Neutrophil (primary cell): ENCODE results near the gene CHKA.

Experiments
- H3K27ac ChIP-seq: fragments of 200-600 bp; sonication (generic); 2 replicates; pipeline ENCODE4 v1.5.1; 2016; ENCODE audit warnings: mild to moderate bottlenecking, moderate library complexity
- H3K27me3 ChIP-seq: fragments of 200-600 bp; sonication (generic); 2 replicates; pipeline ENCODE4 v1.6.0; 2016; ENCODE audit warnings: mild to moderate bottlenecking
- H3K36me3 ChIP-seq: fragments of 200-600 bp; sonication (generic); 2 replicates; pipeline ENCODE4 v1.5.1; 2017
- H3K4me1 ChIP-seq, 2 experiments: fragments of 200-600 bp in 1 of 2; sonication (generic) in 1 of 2; 1 replicate in 1 of 2; 2 replicates in 1 of 2; pipeline versions ENCODE4 v1.5.1 to v1.6.1; 2013 to 2016; ENCODE audit warnings: low read depth in 1 of 2, low read length in 1 of 2, mild to moderate bottlenecking in 1 of 2, moderate library complexity in 1 of 2; ENCODE audit not compliant: control insufficient read depth in 1 of 2, insufficient read depth in 1 of 2
- H3K4me3 ChIP-seq, 2 experiments: fragments of 200-600 bp in 1 of 2; sonication (generic) in 1 of 2; 1 replicate in 1 of 2; 2 replicates in 1 of 2; pipeline ENCODE4 v1.5.1; 2013 to 2016; ENCODE audit warnings: low read depth in 1 of 2, low read length in 1 of 2, mild to moderate bottlenecking in 1 of 2, moderate library complexity in 1 of 2
- H3K9me3 ChIP-seq: fragments of 200-600 bp; sonication (generic); 2 replicates; pipeline ENCODE4 v1.5.1; 2016
- TF ChIP-seq, protein P1 (sequence below): fragments of 200-600 bp; sonication (generic); IDR thresholded peaks from 2 replicates; pipeline ENCODE4 v1.5.1; 2016; ENCODE audit warnings: antibody characterized with exemption

CHKA gene

GRCh38 chr11:68030318-68031143, 90.7 kb downstream of the CHKA start, which contains the start of gene NDUFS8:
Gene NDUFS8 (plus strand): TSS chr11:68030681. CDS start chr11:68032152, 1,471 bp downstream.
- TF ChIP-seq, protein P1, sequence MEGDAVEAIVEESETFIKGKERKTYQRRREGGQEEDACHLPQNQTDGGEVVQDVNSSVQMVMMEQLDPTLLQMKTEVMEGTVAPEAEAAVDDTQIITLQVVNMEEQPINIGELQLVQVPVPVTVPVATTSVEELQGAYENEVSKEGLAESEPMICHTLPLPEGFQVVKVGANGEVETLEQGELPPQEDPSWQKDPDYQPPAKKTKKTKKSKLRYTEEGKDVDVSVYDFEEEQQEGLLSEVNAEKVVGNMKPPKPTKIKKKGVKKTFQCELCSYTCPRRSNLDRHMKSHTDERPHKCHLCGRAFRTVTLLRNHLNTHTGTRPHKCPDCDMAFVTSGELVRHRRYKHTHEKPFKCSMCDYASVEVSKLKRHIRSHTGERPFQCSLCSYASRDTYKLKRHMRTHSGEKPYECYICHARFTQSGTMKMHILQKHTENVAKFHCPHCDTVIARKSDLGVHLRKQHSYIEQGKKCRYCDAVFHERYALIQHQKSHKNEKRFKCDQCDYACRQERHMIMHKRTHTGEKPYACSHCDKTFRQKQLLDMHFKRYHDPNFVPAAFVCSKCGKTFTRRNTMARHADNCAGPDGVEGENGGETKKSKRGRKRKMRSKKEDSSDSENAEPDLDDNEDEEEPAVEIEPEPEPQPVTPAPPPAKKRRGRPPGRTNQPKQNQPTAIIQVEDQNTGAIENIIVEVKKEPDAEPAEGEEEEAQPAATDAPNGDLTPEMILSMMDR, result no peak
- peak within 1 kb of the TSS; percentile 93 for H3K4me3 ChIP-seq
- peaks cover 33% of the 10 kb centered on the region for H3K36me3 ChIP-seq
- no peaks in the 10 kb centered on the region for H3K9me3 ChIP-seq
- peaks cover 41 to 51% of the 10 kb centered on the region in 2 experiments for H3K4me1 ChIP-seq
- no peaks in the 10 kb centered on the region for H3K27me3 ChIP-seq
- H3K27ac ChIP-seq, result peak within 1 kb of the TSS; percentile 85

DNA sequence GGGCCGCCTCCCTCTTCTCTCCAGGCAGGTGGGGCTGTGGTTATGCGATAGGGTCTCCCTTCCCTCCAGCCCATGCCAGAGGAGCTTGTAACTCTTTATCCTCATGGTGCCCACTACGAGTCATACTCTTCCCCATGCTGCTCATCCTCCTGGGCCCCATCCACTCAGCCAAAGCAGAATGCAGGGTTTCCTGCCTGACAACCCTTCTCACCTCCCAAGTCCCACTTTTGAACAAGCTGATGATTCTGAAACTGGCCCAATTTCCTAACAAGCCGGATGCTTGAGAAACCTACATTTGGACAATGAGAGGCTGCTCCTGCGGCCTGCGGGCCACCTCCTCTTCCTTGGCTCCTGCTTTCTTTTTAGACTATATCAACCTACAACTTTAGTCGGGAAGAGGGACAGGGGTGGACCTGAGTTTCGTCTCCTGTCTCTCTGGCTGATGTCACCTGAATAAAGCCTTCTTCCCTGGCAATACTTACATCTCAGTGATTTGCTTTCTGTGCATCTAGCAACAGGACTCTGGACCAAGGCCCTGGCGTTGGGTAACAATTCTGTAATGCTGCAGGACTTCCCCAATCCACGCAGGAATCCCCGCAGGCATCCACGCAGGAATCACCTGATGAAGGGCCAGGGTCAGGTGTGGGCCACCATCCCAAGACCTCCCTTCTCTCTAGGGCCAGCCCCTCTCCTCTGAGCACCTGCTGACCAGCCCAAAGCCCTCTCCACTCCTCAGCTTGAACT, 92.2 kb downstream of the CHKA start:
- TF ChIP-seq, protein P1, result no peak
- Histone ChIP-seq H3K4me3 (no peak overlapping the region), H3K27me3 (no peaks in the 10 kb centered on the region), H3K9me3 (no peaks in the 10 kb centered on the region), H3K36me3 (peaks cover 49% of the 10 kb centered on the region), H3K27ac (peak overlapping the region; percentile 85), H3K4me1 (peaks cover 35 to 38% of the 10 kb centered on the region in 2 experiments)

- Histone ChIP-seq H3K27ac (peak overlapping the region; percentile 85), H3K4me3 (no peak overlapping the region), H3K9me3 (no peaks in the 10 kb centered on the region), H3K27me3 (no peaks in the 10 kb centered on the region), H3K4me1 (peaks cover 35 to 38% of the 10 kb centered on the region in 2 experiments), H3K36me3 (peaks cover 62% of the 10 kb centered on the region)
- TF ChIP-seq, protein P1, result no peak
Measured at GRCh38 chr11:68027667-68028066, 93.5 kb downstream of the CHKA start.

- no peaks in the 10 kb centered on the region for H3K27me3 ChIP-seq
- TF ChIP-seq, protein P1, result no peak
- peak overlapping the region; percentile 85 for H3K27ac ChIP-seq
- peaks cover 33 to 34% of the 10 kb centered on the region in 2 experiments for H3K4me1 ChIP-seq
- no peak overlapping the region for H3K4me3 ChIP-seq
- no peaks in the 10 kb centered on the region for H3K9me3 ChIP-seq
- peaks cover 73% of the 10 kb centered on the region for H3K36me3 ChIP-seq
Measured at GRCh38 chr11:68026391-68027105, 94.6 kb downstream of the CHKA start.

DNA sequence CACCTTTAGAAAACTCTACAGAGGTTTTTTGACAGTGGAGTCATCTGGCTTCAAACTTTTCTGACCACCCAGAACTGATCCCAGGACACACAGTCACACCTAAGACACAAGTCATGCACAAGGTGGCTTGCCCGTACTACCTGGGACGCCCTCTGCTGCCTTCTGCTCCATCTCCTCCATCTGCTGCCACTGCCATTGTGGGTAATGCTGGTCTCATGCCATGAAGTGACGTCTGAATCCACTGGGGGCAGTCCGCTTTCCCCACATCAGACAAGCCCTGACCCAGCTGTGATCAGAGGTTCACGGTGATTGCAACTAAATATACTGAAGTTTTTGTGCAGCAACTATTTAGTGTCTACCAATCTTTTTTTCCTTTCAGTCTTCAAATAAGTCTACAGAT, 96.1 kb downstream of the CHKA start:
- Histone ChIP-seq H3K4me3 (no peak overlapping the region), H3K4me1 (peaks cover 21 to 23% of the 10 kb centered on the region in 2 experiments), H3K27me3 (no peaks in the 10 kb centered on the region), H3K9me3 (no peaks in the 10 kb centered on the region), H3K36me3 (peaks cover 88% of the 10 kb centered on the region), H3K27ac (peak overlapping the region; percentile 85)
- TF ChIP-seq, protein P1, result no peak
